Measurements from ENCODE around the gene SHISAL1.

SHISAL1 gene

DNA sequence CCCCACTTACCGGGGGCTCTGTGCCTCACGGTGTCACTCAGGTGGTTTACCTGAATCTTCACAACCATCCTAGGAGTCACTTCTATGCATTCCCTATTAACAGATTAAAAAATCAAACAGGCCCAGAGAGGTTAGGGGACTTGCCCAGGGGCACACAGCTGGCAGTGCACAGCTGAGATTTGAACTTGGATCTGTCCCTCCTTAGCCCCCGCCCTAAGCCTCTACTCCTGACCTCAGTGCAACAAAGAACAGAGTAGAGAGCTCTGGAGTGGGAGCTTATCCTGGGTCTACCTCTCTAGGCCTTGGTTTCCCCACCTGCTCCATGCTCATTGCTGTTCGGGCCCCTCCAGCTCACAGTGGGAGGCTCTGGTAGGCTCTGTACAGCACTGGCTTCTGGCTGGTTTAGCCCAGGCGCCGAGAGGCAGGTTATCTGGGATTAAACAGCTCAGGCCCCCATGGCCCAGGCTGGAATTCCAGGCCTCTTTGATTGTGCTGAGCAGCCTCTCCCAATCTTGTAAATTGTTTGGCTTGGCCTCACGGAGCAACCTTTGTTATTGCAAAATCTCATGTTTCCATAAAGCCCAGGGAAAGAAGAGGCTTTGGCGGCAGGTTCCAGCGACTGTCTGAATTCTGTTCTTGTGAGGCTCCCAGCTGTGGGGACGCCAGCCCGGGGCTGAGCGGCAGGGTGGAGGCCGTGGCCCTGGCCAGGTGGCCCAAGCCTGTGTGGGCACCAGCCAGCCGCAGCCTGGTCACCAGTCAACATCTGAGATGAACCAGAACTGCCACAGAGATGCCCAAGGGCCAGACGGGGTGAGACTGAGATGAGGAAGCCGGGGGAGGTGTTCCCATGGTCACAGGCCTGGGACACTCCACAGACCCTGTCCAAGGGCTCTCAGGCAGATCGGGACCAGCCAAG lies 28.9 kb upstream of the SHISAL1 start:
- DNase-seq, result no peak

- no peak for DNase-seq
These were observed 27.8 kb upstream of the SHISAL1 start for GRCh38 chr22:44340271-44341239.

- no peak for DNase-seq
These were observed 26.2 kb upstream of the SHISAL1 start for GRCh38 chr22:44338906-44339305.

GRCh38 chr22:44338177-44338810 lies 25.5 kb upstream of the SHISAL1 start:
- DNase-seq, result no peak

DNA sequence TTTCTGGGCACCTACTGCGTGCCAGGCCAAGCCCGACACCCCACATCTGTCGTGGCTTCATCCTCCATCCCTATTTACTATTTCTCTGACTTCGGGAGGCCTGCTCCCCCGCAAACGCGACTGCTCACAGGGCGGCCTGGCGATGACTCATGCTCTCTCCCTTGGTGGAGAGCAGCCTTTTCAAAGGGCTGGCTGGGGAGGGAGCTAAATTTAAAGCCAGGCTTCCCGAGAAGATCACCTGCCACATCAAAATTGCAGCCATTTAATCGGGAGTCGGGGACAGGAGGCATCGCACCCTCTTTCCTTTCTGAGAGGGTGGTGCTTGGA lies 24.9 kb upstream of the SHISAL1 start:
- no peak for DNase-seq

DNA sequence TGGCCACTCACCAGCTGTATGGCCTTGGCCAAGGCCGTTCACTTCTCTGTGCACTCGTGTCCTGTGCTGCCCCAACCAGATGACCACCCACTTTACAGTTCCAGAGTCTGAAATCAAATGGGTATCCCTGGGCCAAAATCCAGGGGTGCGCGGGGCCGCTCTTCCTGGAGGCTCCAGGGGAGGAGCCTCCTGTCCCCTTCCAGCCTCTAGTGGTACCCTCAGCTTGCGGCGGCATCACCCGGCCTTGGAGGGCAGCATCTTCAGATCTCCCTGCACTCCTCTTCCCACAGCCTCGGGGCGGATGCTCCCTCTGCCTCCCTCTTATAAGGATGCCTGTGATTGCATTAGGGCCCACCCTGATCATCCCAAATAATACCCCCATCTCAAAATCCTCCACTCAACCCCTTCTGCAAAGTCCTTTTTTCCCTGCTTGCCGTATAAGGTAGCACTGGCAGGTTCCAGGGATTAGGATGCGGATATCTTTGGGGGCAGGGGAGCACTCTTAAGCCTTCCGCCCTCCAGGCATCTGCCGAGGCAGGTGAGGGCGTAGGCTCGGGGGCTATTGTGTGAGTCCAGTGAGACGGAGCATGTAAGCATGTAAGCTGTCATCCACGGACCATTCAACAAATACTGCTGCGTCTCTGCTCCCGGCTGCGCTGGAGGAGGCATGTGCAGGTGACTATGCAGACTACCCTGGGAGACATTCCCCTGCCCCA lies 24.4 kb upstream of the SHISAL1 start:
- DNase-seq, result no peak

DNA sequence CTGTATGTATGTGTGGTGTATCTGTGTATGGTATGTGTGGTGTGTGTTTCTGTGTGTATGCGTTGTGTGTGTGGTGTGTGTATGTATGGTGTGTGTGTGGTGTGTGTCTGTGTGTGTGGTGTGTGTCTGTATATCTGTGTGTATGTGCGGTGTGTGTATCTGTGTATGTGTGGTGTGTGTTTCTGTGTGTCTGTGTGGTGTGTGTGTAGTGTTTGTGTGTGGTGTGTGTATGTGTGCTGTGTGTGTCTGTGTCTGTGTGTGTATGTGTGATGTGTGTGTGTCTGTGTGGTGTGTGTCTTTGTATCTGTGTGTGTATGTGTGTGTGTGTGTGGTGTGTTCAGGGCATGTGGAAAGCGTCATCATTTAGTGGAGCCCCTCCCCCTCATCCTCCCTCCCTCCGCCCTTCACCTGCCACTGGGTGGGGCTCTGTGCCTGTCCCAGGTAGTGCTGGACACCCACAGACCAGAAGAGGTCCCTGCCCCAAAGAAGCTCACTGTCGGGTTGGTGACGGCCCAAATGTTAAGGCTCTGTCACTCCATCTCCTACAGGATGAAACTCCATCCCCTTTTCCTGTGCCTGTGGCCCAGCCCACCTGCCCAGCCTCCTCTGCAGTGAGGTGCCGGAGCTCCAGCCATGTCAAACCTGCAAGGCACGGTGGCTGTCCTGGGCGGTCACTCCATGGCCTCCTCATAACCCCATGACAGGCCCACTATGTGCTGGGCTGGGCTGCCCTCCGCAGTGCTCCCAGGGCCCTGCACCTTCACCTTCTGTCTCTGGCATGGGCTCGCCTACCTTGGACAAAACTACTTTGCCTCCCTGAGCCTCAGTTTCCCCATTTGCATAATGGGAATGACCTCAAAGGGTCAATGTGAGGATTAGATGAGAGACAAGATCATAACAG lies 23.4 kb upstream of the SHISAL1 start:
- DNase-seq, result no peak

DNA sequence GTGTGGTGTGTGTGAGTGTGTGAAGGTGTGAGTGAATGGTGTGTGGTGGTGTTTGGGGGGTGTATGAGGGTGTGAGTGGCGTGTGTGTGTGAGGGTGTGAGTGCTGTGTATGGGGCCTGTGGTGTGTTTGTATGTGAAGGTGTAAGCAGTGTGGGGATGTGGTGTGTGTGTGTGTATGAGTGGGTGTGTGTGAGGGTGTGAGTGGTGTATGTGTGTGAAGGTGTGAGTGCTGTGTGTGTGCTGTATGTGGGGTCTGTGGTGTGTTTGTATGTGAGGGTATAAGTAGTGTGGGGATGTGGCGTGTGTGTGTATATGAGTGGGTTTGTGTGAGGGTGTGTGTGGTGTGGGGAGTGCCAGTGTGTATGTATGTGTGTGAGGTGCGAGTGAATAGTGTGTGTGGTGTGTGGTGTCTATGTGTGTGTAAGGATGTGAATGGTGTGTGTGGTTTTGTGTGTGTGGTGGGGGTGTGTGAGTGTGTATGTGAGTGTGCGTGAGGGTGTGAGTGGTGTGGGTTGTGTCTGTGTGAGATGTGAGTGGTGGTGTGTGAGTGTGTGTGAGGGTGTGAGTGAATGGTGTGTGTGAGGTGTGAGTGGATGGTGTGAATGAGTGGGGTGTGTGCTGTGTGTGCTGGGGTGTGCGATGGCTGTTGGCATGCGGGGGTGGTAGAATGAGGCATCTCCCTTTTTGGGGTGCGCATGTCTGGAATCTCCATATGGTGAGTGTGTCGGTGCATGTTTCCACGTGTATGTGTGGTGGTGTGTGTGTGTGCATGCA lies 22.5 kb upstream of the SHISAL1 start:
- no peak for DNase-seq

- DNase-seq, result no peak
These were observed 21.3 kb upstream of the SHISAL1 start for GRCh38 chr22:44333847-44334635.

DNA sequence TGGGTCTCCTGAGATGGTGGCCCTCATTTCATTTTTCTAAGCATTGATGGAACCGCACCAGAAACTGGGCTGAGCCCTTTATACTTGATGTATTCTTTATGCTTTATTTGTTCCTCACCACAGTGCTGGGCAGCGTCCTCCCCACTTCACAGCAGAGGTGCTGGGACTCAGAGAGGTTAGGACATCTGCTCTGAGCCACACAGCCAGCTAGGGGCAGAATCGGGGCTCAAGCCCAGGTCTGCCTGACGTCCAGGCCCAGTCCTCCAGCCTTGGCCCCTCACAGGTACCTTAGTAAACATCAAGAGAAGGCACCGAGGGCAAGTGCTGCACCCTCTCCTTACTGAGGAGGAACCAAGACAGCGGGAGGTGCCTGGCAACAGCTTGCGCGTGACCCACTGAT lies 20.2 kb upstream of the SHISAL1 start:
- DNase-seq, result no peak

DNA sequence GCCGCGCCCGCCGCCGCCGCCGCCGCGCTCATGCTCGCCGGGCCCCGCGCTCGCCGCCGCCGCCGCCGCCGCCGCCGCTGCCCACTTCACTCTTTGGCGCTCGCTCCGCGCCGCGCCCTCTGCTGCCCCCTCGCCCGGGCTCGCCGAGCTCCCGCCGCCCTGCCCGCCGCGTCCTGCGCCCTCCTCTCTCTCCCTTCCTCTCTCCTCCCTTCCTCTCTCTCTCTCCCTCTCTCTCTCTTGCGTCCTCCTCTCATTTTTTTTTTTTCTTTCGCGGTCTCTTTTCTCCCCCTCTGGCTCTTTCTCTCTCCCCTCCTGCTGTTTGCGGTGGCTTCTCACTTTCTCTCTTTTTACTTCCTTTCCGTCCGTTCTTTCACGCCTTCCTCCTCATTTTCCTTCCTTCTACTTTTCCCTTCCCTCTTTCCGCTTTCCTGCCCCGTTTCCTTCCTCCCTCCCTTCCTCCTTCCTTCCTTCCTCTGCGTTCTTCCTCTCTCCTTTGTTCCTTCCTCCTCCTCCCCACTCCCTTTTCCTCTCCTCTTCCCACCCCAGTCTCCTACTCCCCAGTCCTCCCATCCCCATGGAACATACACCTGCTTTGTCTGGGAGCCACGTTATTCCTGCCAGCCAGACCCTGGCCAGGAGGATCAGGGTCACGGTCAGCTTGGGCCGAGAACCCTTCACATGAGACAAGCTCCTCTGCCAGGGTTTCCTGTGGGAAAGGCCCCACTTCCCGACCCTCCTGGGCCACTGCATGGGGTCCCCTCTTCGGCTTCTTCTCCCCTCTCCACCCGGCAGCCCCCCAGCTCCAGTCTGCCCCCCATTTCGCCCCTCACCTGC lies 19.3 kb upstream of the SHISAL1 start:
- no peak for DNase-seq

- DNase-seq, result no peak
These were observed 18.3 kb upstream of the SHISAL1 start for GRCh38 chr22:44330744-44331660.

DNA sequence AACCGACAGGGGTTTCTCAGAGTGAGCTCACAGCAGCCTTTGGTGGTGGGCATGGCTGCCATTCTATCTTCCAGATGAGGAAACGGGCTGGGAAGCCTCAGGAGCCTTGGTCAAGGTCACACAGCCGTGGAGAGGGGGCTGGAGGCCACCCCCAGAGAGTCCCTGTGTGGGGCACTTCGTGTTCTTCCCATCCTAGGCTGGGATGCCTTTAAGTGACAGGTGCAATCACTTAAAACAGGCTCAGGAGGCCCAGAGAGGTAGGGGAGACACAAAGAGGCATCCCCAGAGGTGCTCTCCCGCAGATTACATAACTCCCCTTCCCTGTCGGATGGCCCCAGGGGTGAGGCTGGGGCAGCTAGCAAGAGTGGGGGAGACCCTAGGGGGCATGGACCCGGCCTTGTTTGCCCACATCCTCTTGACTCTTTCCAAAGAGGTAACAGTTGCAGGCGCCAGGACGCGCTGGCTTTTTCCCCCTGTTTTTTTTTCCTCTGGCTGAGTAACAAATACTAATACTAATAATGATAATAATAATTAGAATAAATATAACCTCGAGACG lies 17.5 kb upstream of the SHISAL1 start:
- no peak for DNase-seq

DNA sequence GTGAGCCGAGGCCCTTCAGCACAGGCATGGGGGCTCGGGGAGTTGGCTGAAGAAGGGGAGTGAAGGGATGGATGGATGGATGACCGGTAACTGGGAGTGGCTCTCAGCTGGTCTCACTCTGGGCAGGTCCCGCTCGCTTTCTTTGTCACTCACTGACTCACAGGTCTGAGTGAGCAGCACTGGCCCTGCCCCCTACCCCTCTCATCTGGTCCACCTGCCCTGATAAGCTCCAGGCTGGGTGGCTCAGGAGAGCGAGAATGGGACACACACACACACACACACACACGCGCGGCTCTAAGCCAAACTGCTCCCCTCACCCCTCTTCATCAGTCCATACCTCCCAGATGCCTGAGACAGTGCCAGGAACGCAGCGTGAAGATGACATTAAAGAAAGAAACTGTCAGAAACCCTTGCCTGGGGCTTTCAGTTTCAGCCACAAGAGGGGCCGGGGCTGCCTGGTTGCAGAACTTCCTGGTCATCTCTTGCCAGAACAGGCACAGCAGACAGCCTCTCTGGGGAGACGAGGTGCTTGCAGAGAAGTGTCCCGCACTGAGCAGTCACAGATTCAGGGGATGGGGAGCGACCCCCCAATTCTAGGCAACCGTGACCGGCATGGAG lies 16.5 kb upstream of the SHISAL1 start:
- no peak for DNase-seq

DNA sequence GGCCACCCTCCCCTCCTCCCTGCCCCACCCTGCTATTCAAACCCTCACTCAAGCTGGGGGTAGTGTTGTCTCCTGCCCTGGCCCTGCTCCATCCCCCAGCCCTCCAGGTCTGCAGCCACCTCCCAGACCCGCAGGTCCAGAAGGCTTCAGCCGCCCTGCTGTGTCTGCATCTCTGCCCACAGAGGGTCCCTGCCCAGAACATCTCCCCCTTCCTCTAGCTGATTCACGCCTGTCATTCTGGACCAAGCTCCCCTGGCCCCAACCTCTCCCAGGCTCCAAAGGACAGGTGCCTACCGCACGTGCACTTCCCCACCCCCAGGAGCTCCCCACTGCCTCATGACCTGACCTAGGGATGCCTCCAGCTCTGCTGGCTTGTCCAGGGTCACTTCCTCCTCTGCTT lies 16.0 kb upstream of the SHISAL1 start:
- no peak for DNase-seq

DNA sequence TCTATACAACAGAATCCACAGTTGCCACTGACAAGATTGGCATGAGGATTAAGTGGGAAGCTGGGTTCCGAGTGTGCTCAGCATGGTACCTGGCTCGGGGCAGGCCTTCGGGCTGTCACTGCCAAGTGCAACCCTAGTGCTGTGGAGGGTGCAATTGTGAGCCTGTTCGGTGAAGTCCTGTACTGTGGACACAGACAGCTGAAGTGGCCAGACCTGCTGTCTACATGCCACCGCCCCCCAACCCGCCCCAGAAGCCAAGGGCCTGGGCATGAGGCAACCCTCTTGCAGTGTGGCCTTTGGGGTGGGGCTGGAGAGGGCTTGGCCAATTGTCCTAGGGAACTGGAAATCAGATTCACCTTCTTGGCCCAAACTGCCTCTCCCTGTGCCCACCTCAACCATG lies 15.6 kb upstream of the SHISAL1 start:
- no peak for DNase-seq

DNA sequence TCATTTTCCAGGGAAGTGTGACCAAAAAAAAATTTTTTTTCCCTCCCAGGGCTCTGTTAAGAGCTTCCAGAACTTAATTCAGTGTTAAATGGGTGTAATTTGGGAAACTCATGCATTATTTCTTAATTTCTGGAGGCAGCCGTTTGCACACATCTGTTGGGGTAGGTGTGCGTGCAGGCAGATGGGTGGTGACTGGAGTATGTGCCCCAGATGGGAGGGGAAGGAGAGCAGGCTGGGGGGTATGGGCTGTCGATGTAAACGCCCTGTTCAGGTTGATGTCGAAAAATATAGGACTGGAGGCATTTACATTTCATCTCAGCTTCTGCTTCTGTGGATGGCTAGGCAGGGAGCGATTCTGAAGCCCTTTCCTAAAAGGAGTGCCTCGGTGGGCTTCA lies 13.7 kb upstream of the SHISAL1 start:
- DNase-seq, result no peak

Measured in SIG-M5 (cell line).